HL-60/S4 (cell line): Measurements from ENCODE around the gene POGLUT3.

Experiments
- in situ Hi-C: fragments of 300-500 bp; cut with MboI; formaldehyde crosslinking; loops from 2 replicates; pipeline ENCODE4 v1.14.3; 2022; ENCODE audit warnings: low sequenced_read_pairs

Gene POGLUT3, protein sequence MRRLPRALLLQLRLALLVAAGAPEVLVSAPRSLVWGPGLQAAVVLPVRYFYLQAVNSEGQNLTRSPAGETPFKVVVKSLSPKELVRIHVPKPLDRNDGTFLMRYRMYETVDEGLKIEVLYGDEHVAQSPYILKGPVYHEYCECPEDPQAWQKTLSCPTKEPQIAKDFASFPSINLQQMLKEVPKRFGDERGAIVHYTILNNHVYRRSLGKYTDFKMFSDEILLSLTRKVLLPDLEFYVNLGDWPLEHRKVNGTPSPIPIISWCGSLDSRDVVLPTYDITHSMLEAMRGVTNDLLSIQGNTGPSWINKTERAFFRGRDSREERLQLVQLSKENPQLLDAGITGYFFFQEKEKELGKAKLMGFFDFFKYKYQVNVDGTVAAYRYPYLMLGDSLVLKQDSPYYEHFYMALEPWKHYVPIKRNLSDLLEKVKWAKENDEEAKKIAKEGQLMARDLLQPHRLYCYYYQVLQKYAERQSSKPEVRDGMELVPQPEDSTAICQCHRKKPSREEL

DNA sequence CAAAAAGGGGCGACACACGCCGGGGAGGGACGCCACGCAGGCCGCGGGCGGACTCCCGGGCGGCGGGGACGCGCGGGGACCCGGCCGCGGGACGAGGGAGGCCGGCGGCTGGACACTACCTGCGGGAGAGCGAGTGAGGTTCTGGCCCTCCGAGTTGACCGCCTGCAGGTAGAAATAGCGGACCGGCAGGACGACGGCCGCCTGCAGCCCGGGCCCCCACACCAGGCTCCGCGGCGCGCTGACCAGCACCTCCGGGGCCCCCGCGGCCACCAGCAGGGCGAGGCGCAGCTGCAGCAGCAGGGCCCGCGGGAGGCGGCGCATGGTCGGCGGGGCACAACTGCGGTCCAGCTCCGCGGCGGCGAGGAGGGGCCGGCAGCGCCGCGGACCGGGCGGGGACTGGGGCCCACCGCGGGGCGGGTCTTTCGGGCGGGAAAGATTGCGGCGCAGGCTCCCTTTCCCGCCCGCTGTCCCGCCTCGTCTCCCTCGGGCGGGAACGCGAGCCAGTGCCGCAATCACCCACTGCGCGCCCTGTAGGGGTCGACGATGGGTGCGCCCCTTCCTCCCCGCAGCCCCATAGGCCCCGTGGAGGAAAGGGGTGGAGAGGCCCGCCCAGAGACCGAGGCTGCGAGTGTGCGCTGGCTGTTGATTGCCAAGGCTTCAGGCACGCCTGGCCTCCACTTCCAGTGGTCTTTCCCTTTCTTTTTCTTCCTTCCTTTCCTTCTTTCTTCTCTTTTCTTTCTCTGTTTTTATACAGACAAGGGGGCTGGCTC, at the start of gene POGLUT3:
Gene POGLUT3, minus strand, starts transcription at position 339 of the 770 bp plus-strand sequence. Its CDS starts 18 bp downstream, at position 321.
- in situ Hi-C loops: no loop called here

DNA sequence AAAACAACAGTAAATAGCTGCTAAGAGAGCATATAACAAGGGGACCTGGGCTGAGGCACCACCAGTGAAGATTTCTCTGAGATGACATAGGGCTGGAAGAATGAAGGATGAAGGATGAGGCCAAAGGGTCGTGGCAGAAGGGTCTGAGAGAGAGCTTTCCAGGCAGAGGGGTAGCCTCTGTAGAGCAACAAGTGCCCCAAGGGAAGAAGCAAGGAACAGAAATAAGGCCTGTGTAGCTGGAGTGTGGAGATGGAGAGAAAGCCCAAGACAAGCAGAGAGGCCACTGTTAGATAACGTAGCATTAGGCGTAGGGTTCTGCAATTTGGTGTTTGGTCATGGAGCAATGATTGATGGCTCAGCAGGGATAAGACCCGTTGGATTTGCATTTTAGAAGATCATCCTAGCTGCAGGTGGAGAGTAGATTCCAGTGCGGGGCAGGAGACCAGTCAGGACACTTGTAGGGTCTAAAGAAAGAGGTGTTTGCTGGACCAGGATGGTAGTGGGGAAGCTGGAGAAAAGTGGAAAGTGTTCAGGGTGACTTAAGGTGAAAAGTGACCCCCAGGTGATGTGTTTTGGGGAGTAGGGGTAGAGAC, 47.8 kb upstream of the POGLUT3 start:
- in situ Hi-C loops: no loop called here

DNA sequence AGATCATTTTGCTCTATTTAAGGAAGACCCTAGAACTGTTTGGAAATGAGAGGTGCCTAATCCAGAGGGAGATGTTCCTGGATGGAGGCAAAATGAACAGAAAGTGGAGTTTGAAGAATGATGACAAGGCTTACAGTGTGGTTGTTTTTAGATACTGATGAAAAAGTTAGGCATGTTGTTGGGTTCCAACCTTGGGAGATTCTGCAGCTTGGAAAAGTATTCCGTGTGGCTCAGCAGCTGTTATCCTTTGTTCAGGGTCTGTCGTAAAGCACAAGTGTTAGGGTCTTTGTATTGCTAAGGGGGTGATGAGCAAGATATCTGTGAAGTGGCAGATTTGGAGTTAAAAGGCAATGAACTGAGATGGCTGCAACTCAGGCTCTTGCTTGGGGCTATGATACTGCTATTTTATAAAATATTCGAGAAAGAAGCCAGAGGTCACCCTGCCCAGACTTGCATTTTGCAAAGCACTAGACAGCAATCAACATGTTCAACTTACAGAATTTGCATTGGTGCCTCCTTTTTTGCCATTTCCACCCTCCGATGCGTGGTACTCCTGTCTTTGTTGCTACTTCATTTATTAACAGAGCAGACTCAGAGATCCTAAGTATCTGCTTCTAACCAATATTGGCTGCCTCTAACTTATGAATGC, 45.3 kb upstream of the POGLUT3 start:
- in situ Hi-C loops: no loop called here

DNA sequence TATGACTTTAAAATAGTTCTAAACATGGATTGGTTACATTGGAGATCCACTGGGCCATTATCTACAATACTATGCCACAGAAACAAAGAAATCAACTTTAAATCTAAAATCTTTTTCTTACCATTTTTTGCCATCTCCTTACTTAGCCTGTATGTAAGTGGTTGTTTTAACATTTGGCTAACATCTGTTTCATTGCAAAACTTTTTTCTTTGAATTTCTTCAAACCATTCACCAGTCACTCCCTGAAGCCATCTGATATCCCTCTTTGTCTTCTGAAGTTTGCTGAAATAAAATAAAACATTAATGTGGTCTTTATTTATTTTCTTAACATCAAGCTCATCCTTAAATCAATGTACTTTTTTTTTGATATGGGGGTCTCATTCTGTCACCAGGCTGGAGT, 43.3 kb upstream of the POGLUT3 start:
- in situ Hi-C loops: no loop called here

DNA sequence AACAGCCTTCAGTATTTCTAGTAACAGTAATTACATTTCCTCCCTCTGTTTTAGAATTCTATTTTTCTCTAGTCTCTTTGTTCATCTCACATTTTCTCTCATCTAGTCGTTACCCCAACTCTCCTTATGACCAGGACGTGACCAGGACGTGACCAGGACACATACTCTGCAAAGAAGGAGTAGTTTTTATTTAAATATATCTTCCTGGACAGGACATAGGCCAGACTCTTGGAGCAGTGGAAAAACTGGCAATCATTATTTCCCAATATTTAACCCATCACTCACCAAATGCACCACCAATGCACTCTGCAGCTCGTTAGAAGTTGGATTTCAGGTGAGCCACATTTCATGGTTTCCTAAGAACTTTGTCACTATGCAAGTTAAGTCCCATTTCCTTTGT, 40.3 kb upstream of the POGLUT3 start:
- in situ Hi-C loops: no loop called here

DNA sequence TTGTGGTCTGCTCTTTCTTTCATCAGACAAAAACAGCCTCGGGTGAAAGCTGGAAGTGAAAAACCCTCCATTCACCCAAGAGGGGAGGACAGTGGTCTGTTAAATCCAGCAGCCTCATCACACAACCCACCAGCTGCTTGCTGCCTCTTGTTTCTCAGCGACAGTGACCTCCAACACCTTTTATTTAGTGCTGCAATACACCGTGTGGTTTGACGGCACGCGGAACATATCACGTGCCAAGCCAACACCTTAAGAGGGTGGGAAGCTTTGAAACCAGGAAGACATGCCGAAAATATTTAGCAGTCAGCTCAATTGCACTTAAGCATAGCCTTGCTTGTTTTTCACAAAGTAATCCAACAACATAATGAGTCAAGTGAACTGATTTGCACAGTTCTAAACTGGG, 39.8 kb upstream of the POGLUT3 start:
- in situ Hi-C loops: no loop called here

DNA sequence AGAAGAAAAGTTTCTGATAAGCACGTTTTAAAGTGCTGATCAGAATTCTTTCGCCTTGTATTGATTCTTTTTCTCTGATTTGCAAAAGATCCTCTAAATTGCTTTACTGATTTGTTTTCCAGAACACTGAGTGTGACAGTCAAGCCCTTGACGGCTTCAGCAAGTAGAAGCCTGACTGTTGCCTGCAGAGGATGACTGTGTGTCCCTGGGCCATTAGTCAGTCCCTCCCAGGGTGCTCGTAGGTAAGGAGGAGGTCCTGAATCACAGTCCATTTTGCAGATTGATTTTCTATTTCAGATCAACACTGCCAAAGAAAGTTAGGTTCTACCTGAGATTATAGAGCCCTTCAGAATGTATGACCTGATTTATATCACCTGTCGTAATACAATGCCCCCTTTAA, 38.6 kb upstream of the POGLUT3 start:
- in situ Hi-C loops: no loop called here

DNA sequence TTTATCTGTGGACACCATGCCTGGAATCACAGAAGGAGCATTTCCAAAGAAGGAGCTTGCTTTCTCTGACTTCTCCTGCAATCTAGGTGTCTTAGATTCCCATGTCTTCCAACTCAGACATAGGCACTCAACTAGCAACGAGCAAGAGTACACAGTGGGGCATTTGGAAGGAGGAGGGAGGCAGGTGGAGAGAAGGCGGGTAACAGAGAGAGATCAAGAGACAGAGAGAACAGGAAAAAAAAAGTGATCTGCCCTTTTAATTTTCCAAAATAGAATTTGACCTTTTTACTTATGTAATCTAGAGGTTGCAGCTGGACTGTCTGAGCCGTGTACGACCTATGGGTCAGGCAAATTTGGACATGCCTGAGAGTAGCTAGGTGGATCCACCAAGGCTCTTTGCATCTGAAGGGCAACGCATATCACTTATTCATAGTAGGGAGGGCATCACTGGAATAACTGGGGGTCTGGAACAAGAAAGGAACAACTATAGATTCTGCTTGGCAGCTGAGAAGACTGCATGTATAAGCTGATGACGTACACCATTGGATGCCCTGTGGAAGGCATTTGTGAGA, 37.3 kb upstream of the POGLUT3 start:
- in situ Hi-C loops: no loop called here

DNA sequence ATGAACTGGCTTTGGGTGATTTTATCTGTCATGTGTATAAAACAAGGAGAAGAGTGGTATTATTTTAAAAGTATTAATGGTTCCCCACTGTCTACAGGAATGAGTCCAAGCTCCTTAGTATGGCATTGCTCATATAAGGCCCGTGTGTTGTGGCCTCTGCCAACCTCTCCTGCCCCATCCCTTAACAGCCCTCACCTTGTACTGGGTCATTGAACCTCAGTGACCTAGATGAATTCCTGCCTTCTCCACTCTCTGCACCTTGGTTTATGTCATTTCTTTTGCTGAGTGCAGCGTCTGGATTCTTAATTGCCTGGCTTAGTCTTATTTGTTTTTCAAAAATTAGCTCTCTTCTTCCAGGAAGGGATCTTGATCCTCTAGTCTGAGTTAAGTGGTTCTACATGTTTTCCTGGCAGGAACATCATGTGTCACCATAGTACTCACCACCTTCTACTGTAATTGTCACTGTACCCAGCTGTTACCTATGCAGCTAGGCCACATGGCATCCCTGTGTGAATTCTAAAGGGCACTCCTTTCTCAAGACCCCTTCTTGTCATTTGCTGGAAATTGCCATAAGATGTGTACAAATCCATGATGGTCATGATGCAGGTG, 36.2 kb upstream of the POGLUT3 start:
- in situ Hi-C loops: no loop called here

DNA sequence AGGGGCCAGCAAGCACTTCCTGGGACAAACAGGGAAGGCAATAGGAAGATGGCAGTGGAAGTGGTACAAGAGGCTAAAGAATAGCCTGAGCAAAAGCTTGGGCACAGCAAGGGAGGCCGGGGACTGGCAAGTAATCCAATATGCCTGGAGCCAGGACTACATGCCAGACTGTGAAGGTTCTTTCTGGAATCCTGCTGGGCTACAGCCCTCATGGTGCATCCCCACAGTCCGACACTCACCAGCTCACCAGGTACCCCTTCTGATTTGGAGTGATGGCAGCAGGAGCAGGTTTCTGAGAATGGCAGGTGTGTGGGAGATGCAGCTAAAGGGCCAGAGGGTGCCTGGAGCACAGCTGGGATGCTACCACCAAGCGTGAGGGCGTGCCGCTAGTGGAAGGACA, 32.2 kb upstream of the POGLUT3 start:
- in situ Hi-C loops: no loop called here

DNA sequence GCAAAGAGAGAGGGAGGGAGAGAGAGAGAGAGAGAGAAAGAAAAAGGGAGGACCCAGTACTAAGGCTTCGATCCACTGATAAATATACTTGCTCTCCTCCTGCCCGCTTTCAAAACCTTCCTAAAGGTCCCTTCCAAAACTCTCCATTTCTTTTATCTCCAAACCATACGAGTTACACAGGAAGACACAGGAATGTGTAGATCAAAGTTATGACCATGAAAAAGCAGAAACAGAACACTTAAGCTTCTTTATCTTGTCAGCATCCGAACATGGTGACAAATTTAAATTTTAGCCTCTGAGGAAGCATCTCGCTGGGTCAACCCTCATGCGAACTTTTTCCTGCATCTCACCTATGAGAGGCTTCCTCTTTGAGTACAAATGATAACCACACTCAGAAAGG, 29.2 kb upstream of the POGLUT3 start:
- in situ Hi-C loops: no loop called here

DNA sequence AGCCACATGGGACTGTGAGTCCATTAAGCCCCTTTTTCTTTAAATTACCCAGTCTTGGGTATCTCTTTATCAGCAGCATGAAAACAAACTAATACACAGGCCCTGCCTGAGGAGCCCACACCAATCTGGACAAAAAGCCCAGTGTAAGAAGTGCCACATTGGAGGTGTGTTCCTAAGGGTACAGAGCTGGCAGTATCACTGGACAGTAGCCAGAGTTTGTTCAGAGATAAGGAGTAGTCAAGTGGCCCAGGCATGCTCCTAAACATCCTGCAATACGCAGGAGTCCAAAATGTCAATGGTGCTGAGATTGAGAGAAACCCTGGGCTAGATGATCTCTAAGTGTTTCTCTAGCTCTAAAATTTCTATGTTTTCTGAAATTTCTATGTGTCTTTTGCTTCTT, 27.0 kb upstream of the POGLUT3 start:
- in situ Hi-C loops: no loop called here

DNA sequence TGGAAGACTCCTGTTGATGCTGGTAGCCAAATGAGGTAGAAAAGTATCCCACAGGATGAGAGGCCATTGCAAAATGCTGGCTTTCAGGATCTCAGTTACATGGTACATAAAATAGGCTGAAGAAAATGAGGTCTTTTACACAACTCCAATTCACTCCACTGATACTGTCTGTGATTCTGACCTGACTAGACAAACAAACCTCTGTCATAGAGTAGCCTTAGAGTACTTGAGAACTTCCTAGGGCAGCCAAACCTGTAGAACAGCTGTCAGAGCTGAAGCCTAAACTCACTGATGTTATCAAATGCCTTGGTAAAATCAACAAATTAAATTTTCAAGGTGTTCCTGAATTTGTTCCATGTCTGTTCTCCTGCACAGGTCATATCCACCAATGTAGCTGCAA, 26.2 kb upstream of the POGLUT3 start:
- in situ Hi-C loops: no loop called here

DNA sequence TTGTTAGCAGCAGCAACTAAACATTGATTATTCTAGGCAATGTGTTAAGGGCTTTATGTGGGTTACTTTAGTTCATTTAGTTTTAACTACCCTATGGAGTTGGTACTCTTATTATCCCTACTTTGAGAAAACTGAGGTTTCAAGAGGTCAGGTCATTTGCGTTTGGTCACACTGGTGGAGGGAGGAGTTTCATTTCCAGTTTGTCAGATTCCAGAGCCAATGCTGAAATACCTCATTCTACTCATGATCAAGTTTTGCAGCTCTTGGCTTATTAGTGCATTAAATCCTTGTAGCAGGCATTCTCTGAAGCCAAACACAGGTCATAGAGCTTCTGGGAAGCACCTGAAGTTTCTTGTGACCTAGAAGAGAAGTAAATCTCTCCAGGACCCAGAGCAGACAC, 24.1 kb upstream of the POGLUT3 start:
- in situ Hi-C loops: no loop called here

DNA sequence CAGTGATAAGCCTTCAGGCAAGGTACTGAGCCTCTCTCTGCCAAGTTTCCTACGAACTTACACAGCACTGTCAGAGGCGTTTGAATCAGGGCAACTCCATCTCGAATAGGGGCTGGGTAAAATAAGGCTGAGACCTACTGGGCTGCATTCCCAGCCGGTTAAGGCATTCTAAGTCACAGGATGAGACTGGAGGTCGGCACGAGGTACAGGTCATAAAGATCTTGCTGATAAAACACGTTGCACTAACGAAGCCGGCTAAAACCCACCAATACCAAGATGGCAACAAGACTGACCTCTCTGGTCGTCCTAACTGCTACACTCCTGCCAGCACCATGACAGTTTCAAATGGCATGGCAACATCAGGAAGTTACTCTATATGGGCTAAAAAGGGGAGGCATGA, 20.4 kb upstream of the POGLUT3 start:
- in situ Hi-C loops: no loop called here

DNA sequence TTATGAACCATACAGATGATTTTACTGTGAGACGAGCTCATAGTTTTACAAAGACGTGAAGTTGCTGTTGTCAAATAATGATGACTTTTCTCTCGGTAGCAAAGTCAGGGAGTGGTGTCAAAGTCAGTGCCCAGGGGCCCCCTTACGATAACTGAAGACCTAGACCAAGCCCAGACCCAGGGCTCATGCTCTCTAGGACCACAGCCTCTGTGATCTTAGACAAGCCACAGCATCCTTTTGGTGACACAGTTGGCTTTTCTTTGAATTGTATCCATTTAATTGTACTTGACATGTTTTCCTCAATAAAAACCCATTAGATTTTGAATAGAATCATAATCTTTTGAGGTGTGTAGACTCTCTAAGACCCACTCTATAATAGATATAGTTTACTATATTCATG, 17.9 kb upstream of the POGLUT3 start:
- in situ Hi-C loops: no loop called here

DNA sequence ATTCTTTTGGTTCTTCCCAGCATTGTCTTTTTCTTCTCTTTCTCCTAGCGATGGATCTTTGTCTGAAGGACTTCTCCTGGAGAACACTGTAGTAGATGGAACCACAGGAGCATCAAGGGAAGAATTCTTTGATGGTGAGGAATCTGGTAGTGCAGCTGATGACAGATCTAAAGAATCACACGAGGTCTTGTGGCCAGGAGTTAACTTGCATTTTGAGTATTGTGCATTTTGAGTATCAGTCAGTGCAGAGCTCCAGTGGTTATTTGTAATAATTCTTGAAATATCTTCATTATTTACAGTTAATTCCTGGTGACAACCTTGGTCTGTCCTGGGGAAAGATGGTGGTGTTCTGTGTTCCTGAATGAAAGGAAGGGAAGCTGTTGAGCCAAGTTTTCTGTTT, 14.5 kb upstream of the POGLUT3 start:
- in situ Hi-C loops: no loop called here

DNA sequence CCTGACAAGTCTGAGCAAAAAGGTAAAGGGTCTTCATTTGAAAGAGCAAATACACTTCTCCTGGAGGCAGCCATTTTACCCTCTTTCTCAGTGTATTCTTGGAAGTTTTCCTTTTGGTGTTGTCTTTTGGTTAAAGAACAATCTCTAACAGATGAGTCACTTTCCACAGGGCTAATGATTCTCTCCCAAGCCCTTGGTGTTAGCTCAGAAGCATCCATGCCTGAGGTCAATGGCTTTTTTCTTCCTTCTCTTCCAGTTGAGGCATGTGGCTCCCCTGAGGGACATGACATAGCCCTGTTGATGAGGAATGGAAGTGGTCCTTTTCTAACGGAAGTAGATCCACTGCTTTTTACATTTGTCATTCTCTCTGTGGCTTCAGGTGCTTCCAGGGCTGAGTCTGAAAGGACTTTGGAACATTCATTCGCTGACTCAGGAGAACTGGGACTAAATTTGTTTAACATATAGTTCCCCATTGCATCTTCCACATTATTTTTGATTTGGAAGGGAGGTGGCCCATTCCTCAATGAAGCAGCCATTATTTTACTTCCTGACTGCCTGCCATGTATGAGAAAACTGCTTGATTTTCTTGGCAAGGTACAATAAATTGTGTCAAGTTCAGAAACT, 13.8 kb upstream of the POGLUT3 start:
- in situ Hi-C loops: no loop called here

DNA sequence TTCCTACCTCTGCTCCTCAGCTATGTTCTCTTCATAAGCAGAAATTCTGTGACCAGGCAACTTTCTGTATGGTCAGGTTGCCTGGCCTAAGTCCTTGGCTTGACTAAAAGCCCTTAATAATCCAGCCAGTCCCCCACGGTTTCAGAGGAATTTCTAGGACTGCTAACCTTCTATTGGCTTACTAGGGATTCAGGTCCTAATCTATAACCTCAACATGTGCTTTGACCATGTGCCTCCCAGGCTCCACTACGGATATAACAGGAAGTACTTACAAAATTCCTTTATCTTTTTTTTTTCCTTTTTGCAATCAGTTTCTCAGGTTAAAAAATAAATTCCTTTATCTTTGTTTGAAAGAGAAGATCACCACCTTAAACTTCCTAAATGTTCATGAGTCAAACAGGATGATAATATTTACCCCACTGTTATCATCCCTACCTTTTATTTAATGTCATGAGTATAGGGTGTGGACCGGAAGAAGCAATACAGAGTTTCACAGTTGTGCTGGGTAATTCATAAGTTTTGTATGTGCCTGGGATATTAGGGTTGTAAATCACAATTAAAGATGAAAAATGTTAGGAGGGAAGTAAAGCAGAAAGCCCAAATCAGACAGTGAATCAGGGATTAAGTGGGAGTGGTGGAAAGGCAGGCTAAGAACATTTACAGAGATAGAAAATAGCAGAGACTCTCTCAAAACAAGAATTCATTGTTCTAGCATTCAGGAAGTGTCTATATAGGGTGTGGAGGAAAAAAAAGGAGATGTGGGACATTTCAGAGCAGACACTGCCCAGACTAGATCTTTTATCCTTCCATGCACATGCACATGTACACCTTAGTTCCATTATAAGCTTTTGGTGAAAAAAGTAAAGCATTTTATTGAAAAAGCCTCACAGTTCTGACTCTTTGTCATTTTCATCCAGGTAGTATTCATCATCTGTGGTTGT, 10.7 kb upstream of the POGLUT3 start:
- in situ Hi-C loops: no loop called here
